SK-N-SH treated with all-trans-retinoic acid at 6 μM for 48 hours (cell line): ENCODE measurements around the gene DBR1.
A peak's percentile ranks its signal among the peaks of the same experiment; 100 is the strongest.
"Not testable (repeated sequence)": the region's sequence is repeated elsewhere in the genome, so short reads cannot be mapped to it uniquely, and the experiment has no call there.

Experiments
- ATAC-seq: fragments of 200-7000 bp; cut with Tn5 transposase; 3 replicates; pipeline ENCODE4 v1.9.1; 2020; ENCODE audit warnings: mild to moderate bottlenecking, moderate library complexity
- ARNTL ChIP-seq: fragments of 450-650 bp; formaldehyde crosslinking; IDR thresholded peaks from 2 replicates; pipeline ENCODE4 v1.5.0; 2020; ENCODE audit warnings: low read depth, mild to moderate bottlenecking, moderate library complexity, borderline replicate concordance
- CREB5 ChIP-seq: fragments of 250-450 bp; sonication (Bioruptor Pico); IDR thresholded peaks from 2 replicates; pipeline ENCODE4 v1.5.1; 2020; ENCODE audit warnings: low read depth, mild to moderate bottlenecking, moderate library complexity
- CSDC2 ChIP-seq: fragments of 250-450 bp; sonication (Bioruptor Pico); IDR thresholded peaks from 2 replicates; pipeline ENCODE4 v1.5.0; 2020; ENCODE audit warnings: mild to moderate bottlenecking, moderate library complexity
- CSRNP3 ChIP-seq: fragments of 250-450 bp; sonication (Bioruptor Pico); IDR thresholded peaks from 2 replicates; pipeline ENCODE4 v1.5.1; 2021; ENCODE audit warnings: mild to moderate bottlenecking, moderate library complexity
- ESRRG ChIP-seq: fragments of 250-450 bp; sonication (Bioruptor Pico); IDR thresholded peaks from 2 replicates; pipeline ENCODE4 v1.6.1; 2021; ENCODE audit warnings: mild to moderate bottlenecking
- ISL1 ChIP-seq: fragments of 250-450 bp; sonication (Bioruptor Pico); IDR thresholded peaks from 2 replicates; pipeline ENCODE4 v2.1.2; 2022; ENCODE audit warnings: mild to moderate bottlenecking, moderate library complexity
- OSR1 ChIP-seq: fragments of 250-450 bp; sonication (Bioruptor Pico); IDR thresholded peaks from 2 replicates; pipeline ENCODE4 v1.8.0; 2022; ENCODE audit warnings: moderate library complexity, mild to moderate bottlenecking, inconsistent platforms
- PATZ1 ChIP-seq: fragments of 250-450 bp; sonication (Bioruptor Pico); IDR thresholded peaks from 2 replicates; pipeline ENCODE4 v1.8.0; 2020; ENCODE audit warnings: mild to moderate bottlenecking, moderate library complexity, borderline replicate concordance
- PPARA ChIP-seq: fragments of 250-450 bp; sonication (Bioruptor Pico); IDR thresholded peaks from 2 replicates; pipeline ENCODE4 v1.5.0; 2020; ENCODE audit warnings: mild to moderate bottlenecking, borderline replicate concordance
- SNAI2 ChIP-seq: fragments of 250-450 bp; sonication (Bioruptor Pico); IDR thresholded peaks from 2 replicates; pipeline ENCODE4 v1.5.0; 2020; ENCODE audit warnings: mild to moderate bottlenecking, moderate library complexity
- TCF4 ChIP-seq: fragments of 250-450 bp; sonication (Bioruptor Pico); IDR thresholded peaks from 2 replicates; pipeline ENCODE4 v1.8.0; 2021; ENCODE audit warnings: mild to moderate bottlenecking, moderate library complexity, borderline replicate concordance
- TOX ChIP-seq: fragments of 250-450 bp; sonication (Bioruptor Pico); IDR thresholded peaks from 2 replicates; pipeline ENCODE4 v1.8.0; 2021; ENCODE audit warnings: mild to moderate bottlenecking, moderate library complexity, borderline replicate concordance
- ZC3H10 ChIP-seq: fragments of 250-450 bp; sonication (Bioruptor Pico); IDR thresholded peaks from 2 replicates; pipeline ENCODE4 v1.5.1; 2021; ENCODE audit warnings: mild to moderate bottlenecking, moderate library complexity
- ZFP3 ChIP-seq: fragments of 250-450 bp; sonication (Bioruptor Pico); IDR thresholded peaks from 2 replicates; pipeline ENCODE4 v1.5.0; 2020; ENCODE audit warnings: mild to moderate bottlenecking, moderate library complexity
- ZFP30 ChIP-seq: fragments of 450-650 bp; formaldehyde crosslinking; IDR thresholded peaks from 2 replicates; pipeline ENCODE4 v1.5.0; 2022; ENCODE audit warnings: mild to moderate bottlenecking, moderate library complexity
- ZNF70 ChIP-seq: fragments of 450-650 bp; formaldehyde crosslinking; IDR thresholded peaks from 2 replicates; pipeline ENCODE4 v1.5.0; 2020; ENCODE audit warnings: mild to moderate bottlenecking, moderate library complexity
- ZNF8 ChIP-seq: fragments of 450-650 bp; formaldehyde crosslinking; IDR thresholded peaks from 2 replicates; pipeline ENCODE4 v1.5.0; 2020; ENCODE audit warnings: mild to moderate bottlenecking, moderate library complexity

The DBR1 gene

GRCh38 chr3:138157743-138158142 lies 17.0 kb downstream of the DBR1 start:
- no peak for ATAC-seq
- no peak for TF ChIP-seq SNAI2 (CRISPR knock-in tag)
- TF ChIP-seq ZC3H10 (CRISPR knock-in tag) = no peak
- no peak for TF ChIP-seq ZNF70 (CRISPR knock-in tag)
- no peak for TF ChIP-seq ESRRG (CRISPR knock-in tag)
- no peak for TF ChIP-seq PATZ1 (CRISPR knock-in tag)

- ATAC-seq = no peak
- TF ChIP-seq ZNF8 (CRISPR knock-in tag) (peak; percentile 90), ISL1 (CRISPR knock-in tag) (no peak)
These were observed 20.2 kb downstream of the DBR1 start for GRCh38 chr3:138154534-138154933.

GRCh38 chr3:138148503-138148902 lies 26.2 kb downstream of the DBR1 start:
- TF ChIP-seq ZFP30 (CRISPR knock-in tag) (no peak), SNAI2 (CRISPR knock-in tag) (no peak), TCF4 (CRISPR knock-in tag) (no peak), CSRNP3 (CRISPR knock-in tag) (no peak), ZFP3 (CRISPR knock-in tag) (no peak)
- ATAC-seq = peak; percentile 32; the same call in 1 of the 3 replicates

GRCh38 chr3:138142181-138142580 lies 32.5 kb downstream of the DBR1 start:
- ATAC-seq = not testable (repeated sequence)

- no peak for TF ChIP-seq TCF4 (CRISPR knock-in tag)
- no peak for TF ChIP-seq PATZ1 (CRISPR knock-in tag)
- TF ChIP-seq OSR1 (CRISPR knock-in tag) = no peak
- no peak for TF ChIP-seq ARNTL
- TF ChIP-seq ISL1 (CRISPR knock-in tag) = no peak
- TF ChIP-seq, all 23 proteins: peak for 0
- peak; percentile 51; the same call in 1 of the 3 replicates for ATAC-seq
These were observed 33.8 kb downstream of the DBR1 start for GRCh38 chr3:138140940-138141339.

GRCh38 chr3:138139691-138140090 lies 35.0 kb downstream of the DBR1 start:
- TF ChIP-seq CSDC2 (no peak), CREB5 (CRISPR knock-in tag) (no peak), PPARA (CRISPR knock-in tag) (no peak), ESRRG (CRISPR knock-in tag) (no peak), CSRNP3 (CRISPR knock-in tag) (no peak), SNAI2 (CRISPR knock-in tag) (no peak), TCF4 (CRISPR knock-in tag) (no peak), TOX (CRISPR knock-in tag) (no peak)
- ATAC-seq = no peak
